ENCODE measurements around the gene CCL7. TPM values are rescaled to one million over a fixed set of nuclear protein-coding genes. Genes with fewer than 3 reads are reported as not detected.

The CCL7 gene
- total and polyA plus RNA-seq, 9 of the 15 experiments (the other 6 are each of a cell fraction or from before 2014, with no cell fraction given): not detected

DNA sequence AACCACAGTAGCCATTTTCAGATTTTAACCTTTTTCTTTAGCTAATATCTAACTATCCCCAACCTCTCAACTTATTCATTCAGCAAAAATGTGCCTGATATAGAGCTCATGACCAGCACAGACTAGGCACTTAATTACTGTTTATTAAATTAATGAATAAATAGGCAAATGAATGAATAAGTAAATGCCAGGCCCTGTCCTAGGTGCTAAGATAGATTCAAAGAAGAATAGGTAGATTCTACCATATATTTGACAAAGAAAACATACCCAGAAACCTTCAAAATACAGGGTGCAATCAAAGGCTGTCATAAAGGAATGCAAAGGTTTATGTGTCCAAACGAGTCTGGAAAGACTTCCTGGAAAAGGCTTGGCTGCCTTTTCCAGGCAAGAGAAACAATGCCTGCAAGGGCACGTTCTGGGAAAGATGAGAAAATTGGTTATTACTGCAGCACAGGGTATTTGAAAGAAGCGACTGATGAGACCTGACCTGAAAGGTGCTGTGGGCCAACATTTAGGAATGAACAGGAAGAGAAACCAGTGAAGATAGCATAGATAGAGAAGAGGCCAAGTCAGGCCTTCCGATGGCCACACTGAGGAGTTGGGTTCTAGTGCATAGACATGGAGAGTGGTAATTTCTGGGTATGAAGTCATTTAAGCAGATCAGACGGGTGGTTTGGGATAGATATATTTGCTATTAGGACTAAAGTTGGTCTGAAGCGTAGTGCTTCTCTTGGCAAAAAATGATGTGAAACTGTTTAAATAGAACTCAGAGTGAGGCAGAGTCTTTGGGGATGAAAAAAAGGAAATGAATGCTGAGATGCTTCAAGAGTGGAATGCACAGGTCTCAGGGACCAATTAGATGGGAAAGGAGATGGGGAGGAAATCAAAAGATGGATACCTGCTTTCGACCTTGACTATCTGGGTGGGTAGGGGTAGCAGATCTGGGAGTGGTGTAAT, 26.4 kb upstream of the CCL7 start:
- no TSS peak for BruUV-seq (replicated peaks)
- TF ChIP-seq, protein P1, sequence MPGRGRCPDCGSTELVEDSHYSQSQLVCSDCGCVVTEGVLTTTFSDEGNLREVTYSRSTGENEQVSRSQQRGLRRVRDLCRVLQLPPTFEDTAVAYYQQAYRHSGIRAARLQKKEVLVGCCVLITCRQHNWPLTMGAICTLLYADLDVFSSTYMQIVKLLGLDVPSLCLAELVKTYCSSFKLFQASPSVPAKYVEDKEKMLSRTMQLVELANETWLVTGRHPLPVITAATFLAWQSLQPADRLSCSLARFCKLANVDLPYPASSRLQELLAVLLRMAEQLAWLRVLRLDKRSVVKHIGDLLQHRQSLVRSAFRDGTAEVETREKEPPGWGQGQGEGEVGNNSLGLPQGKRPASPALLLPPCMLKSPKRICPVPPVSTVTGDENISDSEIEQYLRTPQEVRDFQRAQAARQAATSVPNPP (IDR thresholded peaks at IDR 0.05; ENCODE audit: borderline replicate concordance, insufficient read depth, insufficient read length): no peak
- TF ChIP-seq, protein P2, sequence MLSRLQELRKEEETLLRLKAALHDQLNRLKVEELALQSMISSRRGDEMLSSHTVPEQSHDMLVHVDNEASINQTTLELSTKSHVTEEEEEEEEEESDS (CRISPR knock-in tag; IDR thresholded peaks at IDR 0.05): no peak
- TF ChIP-seq CREB1 (IDR thresholded peaks at IDR 0.05) (no peak), CREB1 (CRISPR knock-in tag; IDR thresholded peaks at IDR 0.05) (no peak), CTBP1 (IDR thresholded peaks at IDR 0.05; ENCODE audit: borderline replicate concordance) (no peak), ETV5 (CRISPR knock-in tag; IDR thresholded peaks at IDR 0.05; ENCODE audit: low read depth) (no peak), PHB2 (IDR thresholded peaks at IDR 0.05; ENCODE audit: low read depth) (no peak), KHSRP (IDR thresholded peaks at IDR 0.05) (no peak), ZNF785 (CRISPR knock-in tag; IDR thresholded peaks at IDR 0.05) (no peak), HMG20B (CRISPR knock-in tag; IDR thresholded peaks at IDR 0.05) (no peak), BRCA1 (IDR thresholded peaks at IDR 0.05) (no peak), BRCA1 (CRISPR knock-in tag; IDR thresholded peaks at IDR 0.05) (no peak), MTA1 (IDR thresholded peaks at IDR 0.05; ENCODE audit: borderline replicate concordance) (no peak), DPF2 (IDR thresholded peaks at IDR 0.05) (no peak), FOS (IDR thresholded peaks at IDR 0.05; ENCODE audit: extremely low read depth, insufficient read length) (no peak)
- TF ChIP-seq, protein P3, sequence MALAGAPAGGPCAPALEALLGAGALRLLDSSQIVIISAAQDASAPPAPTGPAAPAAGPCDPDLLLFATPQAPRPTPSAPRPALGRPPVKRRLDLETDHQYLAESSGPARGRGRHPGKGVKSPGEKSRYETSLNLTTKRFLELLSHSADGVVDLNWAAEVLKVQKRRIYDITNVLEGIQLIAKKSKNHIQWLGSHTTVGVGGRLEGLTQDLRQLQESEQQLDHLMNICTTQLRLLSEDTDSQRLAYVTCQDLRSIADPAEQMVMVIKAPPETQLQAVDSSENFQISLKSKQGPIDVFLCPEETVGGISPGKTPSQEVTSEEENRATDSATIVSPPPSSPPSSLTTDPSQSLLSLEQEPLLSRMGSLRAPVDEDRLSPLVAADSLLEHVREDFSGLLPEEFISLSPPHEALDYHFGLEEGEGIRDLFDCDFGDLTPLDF (CRISPR knock-in tag; IDR thresholded peaks at IDR 0.05): no peak
- TF ChIP-seq, protein P4, sequence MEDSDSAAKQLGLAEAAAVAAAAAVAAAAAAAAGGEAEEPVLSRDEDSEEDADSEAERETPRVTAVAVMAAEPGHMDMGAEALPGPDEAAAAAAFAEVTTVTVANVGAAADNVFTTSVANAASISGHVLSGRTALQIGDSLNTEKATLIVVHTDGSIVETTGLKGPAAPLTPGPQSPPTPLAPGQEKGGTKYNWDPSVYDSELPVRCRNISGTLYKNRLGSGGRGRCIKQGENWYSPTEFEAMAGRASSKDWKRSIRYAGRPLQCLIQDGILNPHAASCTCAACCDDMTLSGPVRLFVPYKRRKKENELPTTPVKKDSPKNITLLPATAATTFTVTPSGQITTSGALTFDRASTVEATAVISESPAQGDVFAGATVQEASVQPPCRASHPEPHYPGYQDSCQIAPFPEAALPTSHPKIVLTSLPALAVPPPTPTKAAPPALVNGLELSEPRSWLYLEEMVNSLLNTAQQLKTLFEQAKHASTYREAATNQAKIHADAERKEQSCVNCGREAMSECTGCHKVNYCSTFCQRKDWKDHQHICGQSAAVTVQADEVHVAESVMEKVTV (CRISPR knock-in tag; IDR thresholded peaks at IDR 0.05): no peak

More for the DNA sequence above, 26.4 kb upstream of the CCL7 start:
- ATAC-seq (no peak), DNase-seq (ENCODE audit: extremely low read depth in 1 of 4, low spot score in 3 of 4) (no peak), FAIRE-seq (no peak)
- ChIA-PET POLR2A (no interaction called here), CTCF (ENCODE audit: low intra/inter-chr PET ratio) (no interaction called here)
- intact Hi-C loops (cut with micrococcal nuclease) (no loop called here), in situ Hi-C loops (cut with MboI) (no loop called here)
- no peaks in the 10 kb centered on the region; a peak in 1 of 5 replicates for H3K27me3 ChIP-seq (ENCODE audit: control insufficient read depth in 2 of 2, insufficient read depth in 2 of 2, low read length in 2 of 2)
- no peaks in the 10 kb centered on the region for H3K36me3 ChIP-seq (ENCODE audit: control insufficient read depth, insufficient read depth, low read length)
- no peaks in the 10 kb centered on the region; a peak in 1 of 5 replicates for H3K4me1 ChIP-seq (replicated peaks in 1 of 2; ENCODE audit: control insufficient read depth in 2 of 2, insufficient read depth in 2 of 2, low read length in 2 of 2)
- H4K20me1 ChIP-seq (replicated peaks; ENCODE audit: control insufficient read depth, insufficient read depth, low read length): no peaks in the 10 kb centered on the region; the same call in 1 of the 2 replicates
- H3K4me3 ChIP-seq: no peak overlapping the region
- no peak overlapping the region for H3K4me2 ChIP-seq (ENCODE audit: insufficient read depth, low read length)
- H3K9ac ChIP-seq (ENCODE audit: insufficient read depth in 1 of 2, low read depth in 2 of 2, low read length in 2 of 2): no peak overlapping the region
- H3K27ac ChIP-seq (ENCODE audit: extremely low read depth, low read depth, low read length): no peak overlapping the region
- H2AFZ ChIP-seq (ENCODE audit: low read depth, low read length): no peak overlapping the region
- H3K9me1 ChIP-seq (ENCODE audit: control insufficient read depth, insufficient read depth, low read length): no peaks in the 10 kb centered on the region
- no peaks in the 10 kb centered on the region for H3K9me3 ChIP-seq (replicated peaks; ENCODE audit: control insufficient read depth, insufficient read depth, low read depth, low read length)
- WGBS (ENCODE audit: insufficient coverage, low coverage, missing lambda C conversion rate): under 1% methylated on average over 7 of the region's 7 CpGs
- H3K79me2 ChIP-seq (ENCODE audit: control insufficient read depth, insufficient read depth, low read length): no peaks in the 10 kb centered on the region
